ENCODE measurements around the gene INMT.

Gene INMT

DNA sequence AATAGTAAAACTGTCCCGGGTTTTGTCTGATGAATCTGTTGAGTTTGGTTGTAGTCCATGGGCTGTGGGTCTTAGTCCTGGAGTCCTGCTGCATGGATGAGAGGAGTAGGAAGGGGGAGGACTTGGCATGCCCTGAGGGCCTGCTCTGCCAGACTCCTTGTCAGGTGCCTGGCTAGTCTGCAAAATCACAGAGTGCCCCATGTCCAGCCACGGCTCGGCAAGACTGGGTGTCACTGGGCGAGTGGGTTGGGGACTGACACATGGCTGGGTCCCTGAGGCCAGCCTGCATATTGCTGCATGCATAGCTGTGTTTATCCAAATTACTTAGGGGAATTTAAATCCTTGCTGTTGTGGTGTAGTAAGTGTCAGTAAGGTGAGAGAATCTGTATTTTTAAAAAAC is 29.0 kb downstream of the INMT start (continued):
- TF ChIP-seq, protein P1, sequence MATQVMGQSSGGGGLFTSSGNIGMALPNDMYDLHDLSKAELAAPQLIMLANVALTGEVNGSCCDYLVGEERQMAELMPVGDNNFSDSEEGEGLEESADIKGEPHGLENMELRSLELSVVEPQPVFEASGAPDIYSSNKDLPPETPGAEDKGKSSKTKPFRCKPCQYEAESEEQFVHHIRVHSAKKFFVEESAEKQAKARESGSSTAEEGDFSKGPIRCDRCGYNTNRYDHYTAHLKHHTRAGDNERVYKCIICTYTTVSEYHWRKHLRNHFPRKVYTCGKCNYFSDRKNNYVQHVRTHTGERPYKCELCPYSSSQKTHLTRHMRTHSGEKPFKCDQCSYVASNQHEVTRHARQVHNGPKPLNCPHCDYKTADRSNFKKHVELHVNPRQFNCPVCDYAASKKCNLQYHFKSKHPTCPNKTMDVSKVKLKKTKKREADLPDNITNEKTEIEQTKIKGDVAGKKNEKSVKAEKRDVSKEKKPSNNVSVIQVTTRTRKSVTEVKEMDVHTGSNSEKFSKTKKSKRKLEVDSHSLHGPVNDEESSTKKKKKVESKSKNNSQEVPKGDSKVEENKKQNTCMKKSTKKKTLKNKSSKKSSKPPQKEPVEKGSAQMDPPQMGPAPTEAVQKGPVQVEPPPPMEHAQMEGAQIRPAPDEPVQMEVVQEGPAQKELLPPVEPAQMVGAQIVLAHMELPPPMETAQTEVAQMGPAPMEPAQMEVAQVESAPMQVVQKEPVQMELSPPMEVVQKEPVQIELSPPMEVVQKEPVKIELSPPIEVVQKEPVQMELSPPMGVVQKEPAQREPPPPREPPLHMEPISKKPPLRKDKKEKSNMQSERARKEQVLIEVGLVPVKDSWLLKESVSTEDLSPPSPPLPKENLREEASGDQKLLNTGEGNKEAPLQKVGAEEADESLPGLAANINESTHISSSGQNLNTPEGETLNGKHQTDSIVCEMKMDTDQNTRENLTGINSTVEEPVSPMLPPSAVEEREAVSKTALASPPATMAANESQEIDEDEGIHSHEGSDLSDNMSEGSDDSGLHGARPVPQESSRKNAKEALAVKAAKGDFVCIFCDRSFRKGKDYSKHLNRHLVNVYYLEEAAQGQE (tag by site-specific recombination; IDR thresholded peaks at IDR 0.05): no peak
- TF ChIP-seq PRDM6 (tag by site-specific recombination; IDR thresholded peaks at IDR 0.05): no peak
- no peak for TF ChIP-seq ZNF776 (tag by site-specific recombination; IDR thresholded peaks at IDR 0.05; ENCODE audit: borderline replicate concordance)
- no peak for TF ChIP-seq HIC1 (tag by site-specific recombination; IDR thresholded peaks at IDR 0.05)
- TF ChIP-seq ZNF416 (tag by site-specific recombination; IDR thresholded peaks at IDR 0.05): no peak
- no peak for TF ChIP-seq ZNF404 (tag by site-specific recombination; IDR thresholded peaks at IDR 0.05)

DNA sequence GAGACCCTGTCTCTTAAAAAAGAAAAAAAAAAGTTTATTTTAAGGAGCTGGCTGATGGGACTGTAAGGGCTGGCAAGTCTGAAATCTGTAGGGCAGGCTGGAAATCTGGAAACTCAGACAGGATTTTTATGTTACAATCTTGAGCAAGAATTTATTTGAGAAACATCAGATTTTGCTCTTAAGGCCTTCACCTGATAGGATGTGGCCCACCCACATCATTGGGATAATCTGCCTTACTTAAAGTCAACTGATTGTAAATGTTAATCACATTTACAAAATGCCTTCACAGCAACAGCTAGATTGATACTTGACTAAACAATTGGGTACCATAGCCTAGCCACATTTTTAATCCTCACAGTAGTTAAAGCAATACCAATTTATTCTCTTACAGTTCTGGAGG is 30.8 kb downstream of the INMT start:
- Histone ChIP-seq H3K4me3 (ENCODE audit: low read depth, low read length) (no peak overlapping the region), H3K9me3 (ENCODE audit: control insufficient read depth, insufficient read depth, low read depth, low read length) (no peaks in the 10 kb centered on the region), H3K36me3 (ENCODE audit: control insufficient read depth in 2 of 2, insufficient read depth in 1 of 2, low read length in 2 of 2) (peaks cover 12 to 54% of the 10 kb centered on the region in 2 experiments), H3K4me1 (ENCODE audit: control insufficient read depth, insufficient read depth, low read length) (no peaks in the 10 kb centered on the region), H3K27ac (ENCODE audit: extremely low read depth, low read depth, low read length) (no peak overlapping the region)
- ChIA-PET CTCF (no interaction called here), POLR2A (no interaction called here)
- TF ChIP-seq ZNF416 (tag by site-specific recombination; IDR thresholded peaks at IDR 0.05) (no peak), ZNF654 (tag by site-specific recombination; IDR thresholded peaks at IDR 0.05; ENCODE audit: low read depth) (no peak), ZNF10 (tag by site-specific recombination; IDR thresholded peaks at IDR 0.05) (peak; percentile 96)

DNA sequence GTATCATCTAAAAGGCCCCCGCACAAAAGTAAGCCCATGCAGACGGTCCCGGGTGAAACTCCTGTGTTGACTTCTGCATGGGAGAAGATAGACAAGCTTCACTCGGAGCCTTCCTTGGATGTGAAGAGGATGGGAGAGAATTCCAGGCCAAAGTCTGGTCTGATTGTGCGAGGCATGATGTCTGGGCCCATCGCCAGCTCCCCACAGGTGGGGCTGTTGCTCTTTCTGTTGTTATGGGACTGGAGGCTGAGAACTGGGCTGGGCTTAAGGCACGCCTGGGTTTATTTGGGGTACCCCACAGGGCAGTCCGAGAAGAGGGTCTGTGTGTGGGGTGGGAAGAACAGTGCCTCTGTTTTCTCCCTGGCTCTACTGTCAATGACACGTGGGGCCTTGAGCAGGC is 33.9 kb downstream of the INMT start:
- H3K9me3 ChIP-seq (ENCODE audit: control insufficient read depth, insufficient read depth, low read depth, low read length): no peaks in the 10 kb centered on the region
- no peak overlapping the region for H3K4me3 ChIP-seq (ENCODE audit: low read depth, low read length)
- ChIA-PET POLR2A (no interaction called here), CTCF (no interaction called here)
- TF ChIP-seq ZIC2 (tag by site-specific recombination; IDR thresholded peaks at IDR 0.05) (no peak), SCRT2 (tag by site-specific recombination; IDR thresholded peaks at IDR 0.05) (peak; percentile 61)
- no peaks in the 10 kb centered on the region for H3K4me1 ChIP-seq (ENCODE audit: control insufficient read depth, insufficient read depth, low read length)
- peaks cover 12 to 40% of the 10 kb centered on the region in 2 experiments for H3K36me3 ChIP-seq (ENCODE audit: control insufficient read depth in 2 of 2, insufficient read depth in 1 of 2, low read length in 2 of 2)
- no peak overlapping the region for H3K27ac ChIP-seq (ENCODE audit: extremely low read depth, low read depth, low read length)

DNA sequence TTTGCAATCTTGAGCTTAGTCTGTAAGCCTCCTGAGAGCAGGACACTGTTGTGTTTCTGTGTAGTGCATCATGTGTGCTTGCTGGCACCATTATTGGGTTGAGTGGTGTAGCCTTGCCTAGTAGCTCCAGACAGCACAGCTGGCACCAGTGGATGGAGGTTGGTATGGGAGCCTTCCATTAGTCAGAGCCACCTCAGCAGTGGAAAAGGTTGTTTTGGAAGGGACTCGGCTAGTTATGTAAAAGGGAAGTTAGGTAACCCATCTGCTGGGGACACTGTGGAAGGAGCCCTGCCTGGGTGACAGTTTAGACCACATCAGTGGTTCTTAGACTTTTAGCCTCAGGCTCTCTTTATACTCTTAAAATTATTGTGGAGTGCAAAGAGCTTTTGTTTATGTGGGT is 35.6 kb downstream of the INMT start:
- ChIA-PET CTCF (interaction anchor here (1.0 kb wide), 1 partner anchor 197 kb away, joined by 3 read pairs; no protein-coding TSS in a partner anchor), POLR2A (no interaction called here)
- H3K36me3 ChIP-seq (ENCODE audit: control insufficient read depth in 2 of 2, insufficient read depth in 1 of 2, low read length in 2 of 2): peaks cover 5 to 40% of the 10 kb centered on the region in 2 experiments; a peak in 2 of 3 replicates
- no peak overlapping the region for H3K4me3 ChIP-seq (ENCODE audit: low read depth, low read length)
- H3K27ac ChIP-seq (ENCODE audit: extremely low read depth, low read depth, low read length): no peak overlapping the region
- H3K9me3 ChIP-seq (ENCODE audit: control insufficient read depth, insufficient read depth, low read depth, low read length): no peaks in the 10 kb centered on the region
- no peaks in the 10 kb centered on the region for H3K4me1 ChIP-seq (ENCODE audit: control insufficient read depth, insufficient read depth, low read length)
- no peak for TF ChIP-seq GLIS1 (tag by site-specific recombination; IDR thresholded peaks at IDR 0.05)
- no peak for TF ChIP-seq ZSCAN30 (tag by site-specific recombination; IDR thresholded peaks at IDR 0.05)
- TF ChIP-seq PRDM10 (tag by site-specific recombination; IDR thresholded peaks at IDR 0.05): no peak
- TF ChIP-seq ZNF121 (tag by site-specific recombination; IDR thresholded peaks at IDR 0.05): no peak
- no peak for TF ChIP-seq ZNF175 (tag by site-specific recombination; IDR thresholded peaks at IDR 0.05)
- no peak for TF ChIP-seq ZNF571 (tag by site-specific recombination; IDR thresholded peaks at IDR 0.05)

All from HEK293 (cell line).